Subcutaneous adipose tissue (tissue), 4 donors: ENCODE data around the gene MEIOB. TPM values are rescaled to one million over a fixed set of nuclear protein-coding genes. Genes with fewer than 3 reads are reported as not detected.

Source experiments
- CTCF ChIP-seq: fragments of 450-650 bp; IDR thresholded peaks from one replicate; pipeline ENCODE4 v1.5.1; 2016; ENCODE audit warnings: low read depth, mild to moderate bottlenecking, control low read depth, antibody characterized with exemption, moderate library complexity
- total RNA-seq, 4 donors: library from RNA; depleted of rRNA; stranded (reverse); fragments of >200 nt; gene quantifications; one replicate each; pipeline ENCODE4 v1.1.0, GENCODE V29; 2016

Gene MEIOB
- total RNA-seq, 4 donors from 2014 or later: not detected

- TF ChIP-seq CTCF: no peak
Observed at GRCh38 chr16:1810106-1810505, 61.9 kb downstream of the MEIOB start.

GRCh38 chr16:1809281-1809801 is 62.6 kb downstream of the MEIOB start:
- no peak for TF ChIP-seq CTCF

GRCh38 chr16:1808691-1809090 is 63.3 kb downstream of the MEIOB start:
- TF ChIP-seq CTCF: no peak

GRCh38 chr16:1807626-1808025 is 64.3 kb downstream of the MEIOB start:
- no peak for TF ChIP-seq CTCF

- TF ChIP-seq CTCF: no peak
Observed at GRCh38 chr16:1800701-1801100, 71.3 kb downstream of the MEIOB start.

- TF ChIP-seq CTCF: no peak
Observed at GRCh38 chr16:1794908-1795666, 76.9 kb downstream of the MEIOB start.

GRCh38 chr16:1794221-1794871 is 77.6 kb downstream of the MEIOB start:
- no peak for TF ChIP-seq CTCF
